Endothelial cell of hepatic sinusoid (primary cell): ENCODE measurements around the gene CDR2.
"Not testable (repeated sequence)": the region's sequence is repeated elsewhere in the genome, so short reads cannot be mapped to it uniquely, and the experiment has no call there.

Experiments used
- in situ Hi-C: cut with HindIII; loops from 2 replicates; pipeline ENCODE4 v1.10.0; 2017; ENCODE audit warnings: low sequenced_read_pairs

The CDR2 gene

DNA sequence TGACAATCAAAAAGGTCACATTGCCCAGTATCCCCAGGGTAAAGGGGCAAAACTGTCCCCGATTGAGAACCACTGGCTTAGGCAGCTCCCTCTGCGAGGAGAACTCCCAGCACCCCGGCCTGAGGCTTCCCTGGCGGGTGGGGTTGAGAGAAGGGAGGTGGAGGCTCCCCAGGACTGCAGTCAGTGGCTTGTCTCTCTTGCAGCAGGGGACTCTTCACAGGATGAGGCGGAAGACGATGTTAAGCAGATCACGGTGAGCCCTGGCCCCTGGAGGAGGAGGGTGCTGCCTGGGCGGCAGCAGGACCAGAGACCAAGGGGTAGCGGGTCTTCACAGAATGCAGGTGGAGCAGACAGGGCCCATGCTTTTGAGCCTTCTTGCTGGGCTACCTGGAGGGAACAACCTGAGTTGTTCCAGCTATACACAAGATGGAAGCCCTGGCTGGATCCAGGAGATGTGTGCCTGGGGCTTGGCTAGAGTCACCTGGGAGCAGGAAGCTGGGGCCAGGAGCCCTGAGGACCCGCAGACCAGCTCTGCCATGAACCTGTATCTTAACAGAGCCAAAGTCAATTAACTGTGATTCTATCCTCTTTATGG, 60.4 kb downstream of the CDR2 start:
- in situ Hi-C loops, result no loop called here

DNA sequence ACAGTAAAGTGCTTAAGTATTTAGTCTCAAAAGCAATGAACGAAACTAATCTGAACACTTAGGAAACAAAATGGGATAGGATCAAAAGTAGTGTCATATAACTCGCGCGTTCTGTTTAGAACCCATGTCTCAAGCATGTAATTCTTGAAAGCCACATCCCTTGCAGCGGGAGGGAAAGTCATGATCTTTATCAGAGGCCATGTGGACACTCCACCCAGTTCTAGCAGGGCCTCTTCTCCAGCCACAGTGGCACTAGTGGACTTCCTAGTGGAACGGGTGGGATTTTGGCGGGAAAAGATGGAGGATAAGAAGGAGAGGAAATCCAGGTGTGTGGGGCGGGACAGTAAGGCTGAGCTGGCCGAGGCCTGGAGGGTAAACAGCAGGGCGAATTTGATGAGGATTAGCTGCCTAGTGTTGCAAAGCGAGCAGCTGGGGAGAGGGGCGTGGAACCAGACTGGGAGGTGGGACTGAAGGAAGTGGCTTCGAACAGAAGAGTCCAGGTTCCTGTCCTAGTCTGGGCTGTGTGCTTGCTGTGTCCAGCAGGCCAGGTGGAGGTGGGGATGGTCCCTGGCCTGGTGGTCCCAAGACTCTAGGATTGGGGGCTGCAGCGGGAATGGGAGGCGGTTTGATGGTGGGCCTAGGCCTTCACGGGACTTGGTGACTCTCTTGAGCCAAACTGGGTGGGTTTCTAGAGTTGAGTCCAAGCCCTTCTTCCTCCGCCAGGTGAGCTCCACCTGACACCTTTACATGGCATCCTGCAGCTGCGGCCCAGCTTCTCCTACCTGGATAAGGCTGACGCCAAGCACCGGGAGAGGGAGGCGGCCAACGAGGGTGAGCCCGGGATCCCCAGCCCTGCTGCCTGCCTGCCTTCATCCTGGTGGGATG, 61.3 kb downstream of the CDR2 start:
- in situ Hi-C loops, result no loop called here

DNA sequence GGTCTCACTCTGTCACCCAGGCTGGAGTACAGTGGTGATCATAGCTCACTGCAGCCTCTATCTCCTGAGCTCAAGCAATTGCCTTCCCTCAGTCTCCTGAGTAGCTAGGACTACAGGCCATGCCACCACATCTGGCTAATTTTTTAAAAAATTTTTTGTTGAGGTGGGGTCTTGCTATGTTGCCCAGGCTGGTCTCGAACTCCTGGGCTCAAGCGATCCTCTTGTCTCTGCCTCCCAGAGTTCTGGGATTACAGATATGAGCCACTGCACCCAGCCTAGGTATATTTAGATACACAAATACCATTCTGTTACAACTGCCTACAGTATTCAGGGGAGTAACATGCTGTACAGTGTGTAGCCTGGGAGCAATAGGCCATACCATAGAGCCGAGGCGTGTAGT, 62.9 kb downstream of the CDR2 start:
- in situ Hi-C loops, result no loop called here

DNA sequence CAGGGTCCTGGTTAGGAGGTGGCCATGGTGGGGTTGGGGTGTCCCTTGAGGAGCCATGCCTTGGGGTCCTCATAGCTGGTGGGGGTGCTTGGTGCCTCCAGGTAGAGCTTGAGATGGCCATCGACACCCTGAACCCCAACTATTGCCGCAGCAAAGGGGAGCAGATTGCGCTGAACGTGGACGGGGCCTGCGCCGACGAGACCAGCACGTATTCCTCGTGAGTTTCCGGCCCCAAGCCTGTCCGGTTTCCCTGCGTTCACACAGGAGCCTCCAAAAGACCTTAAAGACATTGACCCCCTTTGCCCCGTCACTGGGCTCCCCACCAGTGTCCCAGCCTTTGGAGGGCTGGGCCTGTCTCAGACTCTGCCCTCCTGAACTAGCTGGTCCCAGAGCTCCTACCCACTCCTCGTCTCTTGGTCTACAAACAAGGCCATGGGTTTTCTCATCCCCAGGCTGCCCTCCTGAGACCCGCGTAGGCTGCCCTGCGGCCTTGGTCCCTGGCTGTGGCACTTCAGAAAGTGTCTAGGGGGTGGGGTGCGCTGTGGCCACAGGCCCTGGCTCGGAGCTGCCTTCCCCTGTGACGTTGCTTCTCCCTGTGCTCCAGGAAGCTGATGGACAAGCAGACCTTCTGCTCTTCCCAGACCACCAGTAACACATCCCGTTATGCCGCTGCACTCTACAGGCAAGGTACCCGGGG, 65.4 kb downstream of the CDR2 start:
- in situ Hi-C loops, result loop anchor here (5.0 kb wide), 1 partner anchor 43 kb away; no protein-coding TSS in a partner anchor

DNA sequence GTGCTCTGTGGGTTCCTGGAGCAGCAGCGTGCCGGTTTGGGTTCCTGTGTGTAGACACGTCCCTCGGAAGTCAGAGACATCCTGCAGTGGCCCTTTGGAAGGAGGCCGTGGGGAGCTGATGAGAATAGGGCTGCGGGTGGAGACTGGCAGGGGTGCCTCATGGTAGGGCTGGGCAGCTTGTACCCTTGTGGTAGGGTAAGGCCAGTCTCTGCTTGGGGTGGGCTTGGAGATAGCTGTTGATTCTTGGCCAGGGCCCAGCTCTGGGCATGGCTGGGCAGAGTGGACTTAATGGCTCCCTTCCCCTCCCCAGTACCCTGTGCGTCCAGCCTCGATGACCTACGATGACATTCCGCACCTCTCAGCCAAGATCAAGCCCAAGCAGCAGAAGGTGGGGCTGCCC, 66.6 kb downstream of the CDR2 start:
- in situ Hi-C loops, result loop anchor here (5.0 kb wide), 1 partner anchor 44 kb away; no protein-coding TSS in a partner anchor

DNA sequence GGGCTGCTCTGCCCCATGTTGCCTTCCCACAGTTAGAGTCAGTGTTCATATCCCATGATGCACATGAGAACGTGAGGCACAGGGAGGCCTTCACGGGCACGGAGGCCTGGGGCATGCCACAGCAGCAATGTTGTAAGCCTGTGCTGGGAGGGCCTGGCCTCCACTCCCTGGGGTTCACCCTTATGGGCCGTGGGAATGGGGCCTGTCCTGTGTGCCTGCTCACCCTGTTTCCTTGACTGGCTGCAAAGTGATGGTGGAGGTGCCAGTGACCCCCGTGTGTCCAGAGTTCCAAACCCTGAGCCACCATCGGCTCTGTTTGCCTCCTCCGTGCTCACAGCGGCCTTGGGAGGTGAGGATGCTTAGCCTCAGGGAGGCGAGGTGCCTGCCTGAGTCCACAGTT, 67.6 kb downstream of the CDR2 start:
- in situ Hi-C loops, result loop anchor here (5.0 kb wide), 1 partner anchor 46 kb away; no protein-coding TSS in a partner anchor

DNA sequence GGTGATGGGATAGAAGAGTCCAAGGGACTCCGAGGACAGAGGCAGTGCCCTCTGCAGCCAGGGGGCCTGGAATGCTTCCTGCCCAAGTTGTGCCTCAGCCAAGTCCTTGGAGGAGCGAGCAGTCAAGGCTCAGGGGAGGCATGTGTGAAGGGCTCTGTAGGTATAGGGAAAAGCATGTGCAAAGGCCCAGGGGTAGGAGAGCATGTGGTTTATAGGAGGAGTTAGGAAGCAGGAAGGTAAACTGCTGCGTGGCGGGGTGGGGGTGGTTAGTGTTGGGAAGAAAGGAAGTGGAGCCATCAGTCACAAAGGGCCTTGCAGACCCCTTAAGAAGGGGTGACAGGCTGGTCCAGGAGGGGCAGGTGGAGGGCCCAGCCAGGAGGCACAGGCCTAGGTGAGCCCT, 70.0 kb downstream of the CDR2 start:
- in situ Hi-C loops, result no loop called here

DNA sequence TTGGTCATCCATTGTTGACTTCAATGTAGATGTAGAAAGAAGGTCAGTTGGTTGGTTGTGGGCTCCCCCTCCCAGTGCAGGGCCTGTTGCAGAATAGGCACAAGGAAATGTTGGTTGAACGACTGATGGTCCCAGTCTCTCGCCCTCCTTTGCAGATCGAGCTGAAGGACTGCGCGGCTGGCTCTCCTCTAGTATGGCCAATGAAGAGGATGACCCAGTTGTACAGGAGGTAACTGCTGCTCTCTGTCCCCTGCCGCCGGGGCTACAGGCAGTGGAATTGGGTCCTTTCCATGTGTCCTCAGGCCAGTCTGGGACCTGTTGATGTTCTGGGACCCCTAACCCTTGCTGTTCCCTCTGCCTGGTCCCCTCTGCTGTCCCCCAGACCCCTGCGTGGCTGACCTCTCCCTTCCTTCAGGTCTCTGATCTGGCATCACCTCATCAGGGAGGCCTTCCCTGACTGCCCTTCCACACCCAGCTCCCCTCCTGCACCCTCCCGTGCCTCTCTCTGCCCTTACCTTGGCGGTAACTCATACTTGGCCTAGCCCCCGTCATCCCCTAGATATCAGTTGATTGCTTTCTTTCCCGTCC, 71.5 kb downstream of the CDR2 start:
- in situ Hi-C loops, result no loop called here

DNA sequence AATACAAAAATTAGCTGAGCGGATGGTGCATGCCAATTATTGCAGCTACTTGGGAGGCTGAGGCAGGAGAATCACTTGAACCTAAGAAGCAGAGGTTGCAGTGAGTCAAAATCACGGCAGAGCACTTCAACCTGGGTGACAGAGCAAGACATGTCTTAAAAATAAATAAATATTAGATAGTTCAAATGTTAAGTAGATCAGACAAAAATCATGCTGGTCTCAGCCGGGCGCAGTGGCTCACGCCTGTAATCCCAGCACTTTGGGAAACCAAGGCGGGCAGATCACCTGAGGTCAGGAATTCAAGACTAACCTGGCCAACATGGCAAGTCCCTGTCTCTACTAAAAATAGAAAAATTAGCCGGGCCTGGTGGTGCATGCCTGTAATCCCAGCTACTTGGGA, 73.0 kb downstream of the CDR2 start:
- in situ Hi-C loops, result not testable (repeated sequence)

DNA sequence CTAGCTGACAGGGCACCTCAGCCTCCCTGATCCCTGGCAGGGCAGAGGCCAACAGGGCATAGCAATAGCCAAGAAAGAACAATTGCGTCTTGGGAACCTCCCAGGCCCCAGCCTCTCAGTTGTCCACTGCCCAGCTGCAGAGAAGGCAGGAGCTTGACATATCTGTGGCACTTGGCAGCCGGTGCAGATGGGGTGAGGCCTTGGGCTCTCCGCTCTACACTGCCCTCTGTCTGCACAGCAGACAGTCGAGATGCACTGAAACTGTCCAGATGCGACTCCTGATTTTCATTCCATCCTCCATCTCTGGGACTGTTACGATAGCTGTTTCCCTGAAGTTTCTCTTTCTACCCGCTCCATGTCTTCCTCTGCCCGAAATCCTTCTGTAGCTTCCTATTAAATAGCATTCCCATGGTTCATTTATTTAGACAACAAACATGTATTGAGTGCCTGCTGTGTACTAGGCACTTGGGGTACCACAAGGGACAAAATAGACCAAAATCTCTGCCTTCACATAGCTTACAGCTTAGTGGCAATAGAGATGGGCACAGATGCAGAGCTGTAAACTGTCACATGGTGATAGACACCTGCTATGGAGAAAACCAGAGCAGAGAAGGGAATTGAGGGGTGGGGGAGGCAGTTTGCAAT, 73.9 kb downstream of the CDR2 start:
- in situ Hi-C loops, result no loop called here

DNA sequence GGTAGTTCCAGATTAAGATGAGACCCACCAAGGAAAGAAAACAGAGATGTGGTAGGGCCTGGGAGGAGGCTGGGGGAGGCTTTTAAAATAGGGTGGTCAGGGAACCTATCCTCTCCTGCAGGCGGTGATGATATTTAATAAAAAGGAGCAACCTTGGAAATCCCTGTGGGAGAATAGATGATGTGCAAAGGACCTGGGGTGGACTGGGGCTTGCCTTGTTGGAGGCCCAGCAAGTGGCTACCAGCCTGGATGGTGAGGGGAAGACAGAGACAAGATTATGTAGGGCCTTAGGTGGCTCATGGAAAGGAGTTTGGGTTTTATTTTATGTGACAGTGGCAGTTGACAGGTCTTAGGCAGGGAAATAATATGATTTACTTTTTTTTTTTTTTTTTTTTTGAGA, 75.4 kb downstream of the CDR2 start:
- in situ Hi-C loops, result no loop called here

DNA sequence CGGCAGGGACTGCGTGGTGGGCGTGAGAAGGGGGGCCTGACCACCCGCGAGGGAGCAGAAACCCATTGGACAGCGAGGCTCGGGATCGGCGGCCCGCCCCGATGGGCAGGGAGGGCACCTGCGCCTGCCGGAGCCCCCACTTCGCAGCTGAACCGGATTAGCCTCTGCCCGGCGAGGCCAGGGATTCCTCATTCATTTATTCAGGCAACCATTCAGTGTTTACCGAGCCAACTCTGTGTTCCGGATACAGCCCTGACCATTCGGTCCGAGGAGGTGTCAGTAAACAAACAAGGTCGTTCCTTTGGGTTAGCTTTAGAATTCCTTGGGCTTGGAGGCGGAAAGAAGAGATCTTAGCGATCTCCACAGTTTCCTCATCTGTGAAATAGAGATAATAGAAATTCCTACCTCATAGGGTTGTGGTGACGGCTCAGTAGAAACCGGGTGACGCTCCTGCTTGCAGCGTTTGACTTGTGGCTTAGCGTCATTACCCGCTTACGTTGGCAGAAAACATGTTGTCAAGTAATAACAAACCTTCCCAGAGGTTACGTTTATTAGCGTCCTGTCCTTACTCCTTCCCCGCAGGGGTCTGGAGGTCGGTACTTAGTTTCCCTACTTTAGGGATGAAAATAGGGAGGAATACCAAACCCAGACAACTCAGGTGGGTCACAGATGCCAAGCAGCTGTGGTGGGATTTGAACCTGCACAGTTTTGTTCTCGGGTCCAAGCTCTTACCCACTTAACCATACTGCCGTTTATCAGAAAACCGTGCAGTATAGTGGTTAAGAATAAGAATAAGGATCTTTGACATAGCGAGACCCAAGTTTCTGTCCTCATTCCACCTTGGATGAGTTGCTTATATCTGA, 76.3 kb downstream of the CDR2 start:
- in situ Hi-C loops, result no loop called here

DNA sequence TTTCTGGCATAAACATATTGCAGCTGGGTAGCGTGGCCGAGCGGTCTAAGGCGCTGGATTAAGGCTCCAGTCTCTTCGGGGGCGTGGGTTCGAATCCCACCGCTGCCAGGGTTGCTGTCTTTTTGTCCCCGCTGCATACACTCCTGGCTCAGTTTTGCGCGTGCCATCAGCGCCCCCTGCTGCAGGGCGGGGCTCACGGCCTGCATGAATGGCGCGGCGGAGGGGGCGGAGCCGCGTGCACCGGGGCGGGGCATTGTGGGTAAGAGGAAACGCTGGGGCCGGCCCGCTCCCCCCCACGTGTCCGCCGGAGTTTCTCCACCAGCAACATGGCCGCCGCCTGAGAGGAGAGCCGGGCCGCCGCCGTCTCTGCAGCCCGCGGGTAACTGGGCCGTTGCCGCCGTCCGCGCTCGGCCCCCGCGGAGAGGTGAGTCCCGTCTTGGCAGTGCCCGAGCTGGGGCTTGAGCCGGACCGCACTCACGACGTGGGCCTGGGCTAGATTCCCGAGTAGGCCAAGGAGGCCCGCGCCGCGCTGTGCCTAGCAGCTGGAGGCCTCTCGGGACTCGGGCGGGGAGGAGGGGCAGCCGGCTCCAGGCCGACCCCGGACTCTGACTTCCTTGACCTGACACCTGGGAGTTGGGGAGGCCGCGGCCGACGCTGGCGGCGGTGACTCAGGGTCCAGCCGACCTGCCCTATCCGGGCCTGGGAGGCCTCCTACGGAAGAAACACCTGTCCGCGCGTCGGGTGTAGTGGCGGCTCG, 77.1 kb downstream of the CDR2 start, which contains the start of gene POLR3E:
POLR3E (plus strand) TSS at position 296 of the 757 bp plus-strand sequence. CDS start 5,560 bp downstream, outside the sequence.
- in situ Hi-C loops, result no loop called here

DNA sequence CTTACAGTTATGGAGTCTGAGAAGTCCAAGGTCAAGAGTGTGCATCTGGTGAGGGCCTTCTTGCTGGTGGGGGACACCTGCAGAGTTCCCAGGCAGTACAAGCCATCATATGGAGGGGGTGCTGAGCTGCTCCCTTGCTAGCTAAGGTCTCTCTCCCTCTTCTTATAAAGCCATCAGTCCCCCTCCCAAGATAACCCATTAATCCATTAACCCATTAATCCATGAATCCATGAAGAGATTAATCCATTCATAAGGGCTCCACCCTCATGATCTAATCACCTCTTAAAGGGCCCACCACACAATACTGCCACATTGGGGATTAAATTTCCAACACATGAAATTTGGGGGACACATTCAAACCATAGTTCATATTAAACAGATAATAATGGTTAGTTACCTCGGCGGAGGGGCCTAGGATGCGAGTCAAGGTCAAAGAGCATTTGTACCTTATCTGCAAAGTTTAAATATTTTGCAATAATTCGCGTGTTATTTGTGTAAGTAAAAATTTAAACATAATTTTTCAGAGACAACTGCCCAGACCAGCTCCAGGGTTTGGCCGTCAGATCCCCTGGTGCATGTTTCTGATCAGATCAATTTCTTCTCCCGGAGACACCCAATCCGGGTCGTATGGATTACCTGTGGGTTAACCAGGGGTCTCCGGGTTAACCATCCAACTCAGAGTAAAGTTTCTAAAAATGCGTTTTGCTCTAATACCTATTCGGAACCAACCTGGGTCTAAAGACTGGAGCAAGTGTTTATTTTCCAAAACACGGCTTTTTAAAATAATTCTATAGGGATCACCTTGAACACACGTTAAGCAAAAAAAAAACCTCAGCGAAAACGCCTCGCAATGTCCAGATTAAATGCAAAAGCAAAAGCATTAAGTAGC, 78.0 kb downstream of the CDR2 start:
- in situ Hi-C loops, result no loop called here
